Measurements from ENCODE around the gene PTPN6.

The PTPN6 gene

DNA sequence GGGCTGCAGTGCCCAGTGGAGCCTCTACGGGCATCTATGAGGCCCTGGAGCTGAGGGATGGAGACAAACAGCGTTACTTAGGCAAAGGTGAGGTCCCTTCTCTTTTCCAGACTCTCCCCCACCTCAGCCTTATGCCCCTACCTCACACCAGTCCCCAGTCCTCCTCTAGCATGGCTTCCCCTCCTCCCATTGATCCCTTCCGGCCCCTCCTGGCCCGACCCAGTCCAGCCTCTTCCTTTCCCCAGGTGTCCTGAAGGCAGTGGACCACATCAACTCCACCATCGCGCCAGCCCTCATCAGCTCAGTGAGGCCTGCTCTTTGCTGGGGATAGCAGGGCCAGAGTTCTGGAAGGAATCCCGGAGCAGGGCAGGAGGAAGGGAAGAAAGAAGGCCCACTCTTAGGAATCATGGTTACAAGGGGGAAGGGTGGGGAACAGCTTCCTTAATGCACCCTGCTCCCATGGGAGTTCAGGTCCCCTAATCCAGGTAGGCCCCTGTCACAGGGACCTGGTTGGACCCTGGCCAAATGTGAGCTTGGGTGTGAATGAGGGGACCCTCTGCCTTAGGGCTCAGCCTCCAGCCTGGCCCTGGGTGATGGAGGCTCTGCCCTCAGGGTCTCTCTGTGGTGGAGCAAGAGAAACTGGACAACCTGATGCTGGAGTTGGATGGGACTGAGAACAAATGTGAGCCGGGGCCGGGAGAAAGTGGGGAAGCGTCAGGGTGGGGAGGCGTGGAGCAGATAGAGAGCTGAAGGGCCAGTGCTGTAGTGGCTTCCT is 34.5 kb upstream of the PTPN6 start:
- no peaks in the 10 kb centered on the region for H3K9me3 ChIP-seq (ENCODE audit: control insufficient read depth, insufficient read depth, low read length)
- peak overlapping the region; percentile 2; the same call in 1 of the 2 replicates for H3K9ac ChIP-seq (ENCODE audit: low read depth, low read length)
- peaks cover 40% of the 10 kb centered on the region for H3K4me1 ChIP-seq (ENCODE audit: insufficient read depth, low read length)
- peaks cover 15% of the 10 kb centered on the region for H3K36me3 ChIP-seq (ENCODE audit: insufficient read depth, low read length)

DNA sequence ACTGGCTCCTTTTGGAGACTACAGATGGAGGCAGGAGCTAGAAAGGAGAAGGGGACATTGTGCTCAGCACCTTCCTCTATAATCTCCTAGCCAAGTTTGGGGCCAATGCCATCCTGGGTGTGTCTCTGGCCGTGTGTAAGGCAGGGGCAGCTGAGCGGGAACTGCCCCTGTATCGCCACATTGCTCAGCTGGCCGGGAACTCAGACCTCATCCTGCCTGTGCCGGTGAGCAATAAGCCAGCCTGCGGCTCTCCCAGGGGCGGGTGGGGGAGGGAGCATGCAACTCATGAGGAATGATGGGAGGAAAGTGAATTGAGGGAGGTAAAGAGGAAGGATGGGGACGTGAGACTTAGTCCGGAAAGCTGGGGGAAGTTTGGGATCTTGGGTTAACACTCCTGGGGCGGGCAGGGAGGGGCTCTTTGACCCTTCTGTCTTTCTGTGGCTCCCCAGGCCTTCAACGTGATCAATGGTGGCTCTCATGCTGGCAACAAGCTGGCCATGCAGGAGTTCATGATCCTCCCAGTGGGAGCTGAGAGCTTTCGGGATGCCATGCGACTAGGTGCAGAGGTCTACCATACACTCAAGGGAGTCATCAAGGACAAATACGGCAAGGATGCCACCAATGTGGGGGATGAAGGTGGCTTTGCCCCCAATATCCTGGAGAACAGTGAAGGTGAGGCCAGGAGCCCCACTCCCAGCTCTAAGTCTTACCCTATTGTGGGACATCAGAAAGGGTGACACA is 33.5 kb upstream of the PTPN6 start:
- H3K36me3 ChIP-seq (ENCODE audit: insufficient read depth, low read length) = peaks cover 15% of the 10 kb centered on the region
- H3K9ac ChIP-seq (ENCODE audit: low read depth, low read length) = no peak overlapping the region
- no peaks in the 10 kb centered on the region for H3K9me3 ChIP-seq (ENCODE audit: control insufficient read depth, insufficient read depth, low read length)
- H3K4me1 ChIP-seq (ENCODE audit: insufficient read depth, low read length) = peaks cover 36% of the 10 kb centered on the region; the same call in 1 of the 2 replicates

DNA sequence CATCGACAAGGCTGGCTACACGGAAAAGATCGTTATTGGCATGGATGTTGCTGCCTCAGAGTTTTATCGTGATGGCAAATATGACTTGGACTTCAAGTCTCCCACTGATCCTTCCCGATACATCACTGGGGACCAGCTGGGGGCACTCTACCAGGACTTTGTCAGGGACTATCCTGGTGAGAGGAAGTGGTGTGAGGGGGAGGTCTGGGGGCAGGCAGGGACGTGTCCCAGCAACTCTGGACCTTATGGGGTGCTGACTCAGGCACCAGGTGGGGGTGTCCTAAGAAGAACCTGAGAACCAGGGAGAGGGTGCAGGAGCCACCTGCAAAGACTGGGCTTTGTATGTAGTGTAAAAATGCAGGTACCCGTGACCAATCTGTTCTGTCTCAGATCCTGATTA is 31.6 kb upstream of the PTPN6 start:
- peaks cover 15% of the 10 kb centered on the region for H3K36me3 ChIP-seq (ENCODE audit: insufficient read depth, low read length)
- no peaks in the 10 kb centered on the region for H3K9me3 ChIP-seq (ENCODE audit: control insufficient read depth, insufficient read depth, low read length)
- H3K9ac ChIP-seq (ENCODE audit: low read depth, low read length) = no peak overlapping the region
- peaks cover 27% of the 10 kb centered on the region; the same call in 1 of the 2 replicates for H3K4me1 ChIP-seq (ENCODE audit: insufficient read depth, low read length)

DNA sequence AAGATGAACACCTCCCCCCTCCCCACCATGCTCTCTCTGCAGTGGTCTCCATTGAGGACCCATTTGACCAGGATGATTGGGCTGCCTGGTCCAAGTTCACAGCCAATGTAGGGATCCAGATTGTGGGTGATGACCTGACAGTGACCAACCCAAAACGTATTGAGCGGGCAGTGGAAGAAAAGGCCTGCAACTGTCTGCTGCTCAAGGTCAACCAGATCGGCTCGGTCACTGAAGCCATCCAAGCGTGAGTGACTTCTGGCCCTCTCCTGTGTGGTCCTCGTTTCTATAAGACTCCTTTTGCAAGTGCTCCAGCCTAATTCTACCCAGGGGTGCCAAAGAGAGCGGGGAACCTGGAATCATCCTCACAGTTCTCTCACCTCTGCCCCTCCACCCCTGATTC is 29.6 kb upstream of the PTPN6 start:
- H3K4me1 ChIP-seq (ENCODE audit: insufficient read depth, low read length) = peaks cover 29% of the 10 kb centered on the region; the same call in 1 of the 2 replicates
- H3K36me3 ChIP-seq (ENCODE audit: insufficient read depth, low read length) = peaks cover 15% of the 10 kb centered on the region
- H3K9me3 ChIP-seq (ENCODE audit: control insufficient read depth, insufficient read depth, low read length) = no peaks in the 10 kb centered on the region
- H3K9ac ChIP-seq (ENCODE audit: low read depth, low read length) = no peak overlapping the region

DNA sequence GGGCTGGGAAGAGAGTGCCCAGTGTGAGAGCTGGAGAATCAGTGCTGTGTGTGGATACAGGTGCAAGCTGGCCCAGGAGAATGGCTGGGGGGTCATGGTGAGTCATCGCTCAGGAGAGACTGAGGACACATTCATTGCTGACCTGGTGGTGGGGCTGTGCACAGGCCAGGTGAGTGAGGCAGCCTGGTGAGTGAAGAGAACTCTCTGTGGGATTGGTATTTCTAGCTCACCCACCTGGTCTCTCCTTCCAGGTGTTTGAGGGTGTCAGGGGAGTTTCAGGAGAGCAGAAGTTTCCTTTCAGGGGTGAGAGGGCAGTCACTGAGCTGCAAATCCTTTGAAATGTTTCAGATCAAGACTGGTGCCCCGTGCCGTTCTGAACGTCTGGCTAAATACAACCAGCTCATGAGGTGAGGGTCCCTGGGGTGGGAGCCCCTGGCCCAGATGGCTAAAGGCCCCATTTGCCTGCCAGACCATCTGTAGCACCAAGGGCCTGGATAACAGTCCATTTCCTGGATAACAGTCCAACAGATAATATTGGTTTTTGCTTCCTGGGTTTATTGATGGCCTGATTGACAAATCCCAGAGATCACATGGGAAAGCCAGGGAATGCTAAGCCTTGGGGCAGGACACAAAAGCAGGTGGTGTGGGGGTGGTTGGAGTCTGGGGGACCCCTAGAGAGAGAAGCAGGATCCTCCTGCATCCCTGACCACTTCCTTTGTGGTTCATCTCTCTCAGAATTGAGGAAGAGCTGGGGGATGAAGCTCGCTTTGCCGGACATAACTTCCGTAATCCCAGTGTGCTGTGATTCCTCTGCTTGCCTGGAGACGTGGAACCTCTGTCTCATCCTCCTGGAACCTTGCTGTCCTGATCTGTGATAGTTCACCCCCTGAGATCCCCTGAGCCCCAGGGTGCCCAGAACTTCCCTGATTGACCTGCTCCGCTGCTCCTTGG is 28.9 kb upstream of the PTPN6 start:
- Histone ChIP-seq H3K4me1 (ENCODE audit: insufficient read depth, low read length) (peaks cover 21% of the 10 kb centered on the region; the same call in 1 of the 2 replicates), H3K9ac (ENCODE audit: low read depth, low read length) (no peak overlapping the region), H3K36me3 (ENCODE audit: insufficient read depth, low read length) (peaks cover 12% of the 10 kb centered on the region), H3K9me3 (ENCODE audit: control insufficient read depth, insufficient read depth, low read length) (no peaks in the 10 kb centered on the region)

DNA sequence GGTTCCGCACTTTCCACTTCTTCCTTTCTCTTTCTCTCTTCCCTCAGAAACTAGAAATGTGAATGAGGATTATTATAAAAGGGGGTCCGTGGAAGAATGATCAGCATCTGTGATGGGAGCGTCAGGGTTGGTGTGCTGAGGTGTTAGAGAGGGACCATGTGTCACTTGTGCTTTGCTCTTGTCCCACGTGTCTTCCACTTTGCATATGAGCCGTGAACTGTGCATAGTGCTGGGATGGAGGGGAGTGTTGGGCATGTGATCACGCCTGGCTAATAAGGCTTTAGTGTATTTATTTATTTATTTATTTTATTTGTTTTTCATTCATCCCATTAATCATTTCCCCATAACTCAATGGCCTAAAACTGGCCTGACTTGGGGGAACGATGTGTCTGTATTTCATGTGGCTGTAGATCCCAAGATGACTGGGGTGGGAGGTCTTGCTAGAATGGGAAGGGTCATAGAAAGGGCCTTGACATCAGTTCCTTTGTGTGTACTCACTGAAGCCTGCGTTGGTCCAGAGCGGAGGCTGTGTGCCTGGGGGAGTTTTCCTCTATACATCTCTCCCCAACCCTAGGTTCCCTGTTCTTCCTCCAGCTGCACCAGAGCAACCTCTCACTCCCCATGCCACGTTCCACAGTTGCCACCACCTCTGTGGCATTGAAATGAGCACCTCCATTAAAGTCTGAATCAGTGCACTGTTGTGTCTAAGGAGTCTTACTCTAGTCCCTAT is 28.0 kb upstream of the PTPN6 start:
- Histone ChIP-seq H3K9ac (ENCODE audit: low read depth, low read length) (no peak overlapping the region), H3K4me1 (ENCODE audit: insufficient read depth, low read length) (peaks cover 19% of the 10 kb centered on the region; the same call in 1 of the 2 replicates), H3K36me3 (ENCODE audit: insufficient read depth, low read length) (0 out of 2 replicates have a peak, but pooled peaks cover 8% of the 10 kb centered on the region)

DNA sequence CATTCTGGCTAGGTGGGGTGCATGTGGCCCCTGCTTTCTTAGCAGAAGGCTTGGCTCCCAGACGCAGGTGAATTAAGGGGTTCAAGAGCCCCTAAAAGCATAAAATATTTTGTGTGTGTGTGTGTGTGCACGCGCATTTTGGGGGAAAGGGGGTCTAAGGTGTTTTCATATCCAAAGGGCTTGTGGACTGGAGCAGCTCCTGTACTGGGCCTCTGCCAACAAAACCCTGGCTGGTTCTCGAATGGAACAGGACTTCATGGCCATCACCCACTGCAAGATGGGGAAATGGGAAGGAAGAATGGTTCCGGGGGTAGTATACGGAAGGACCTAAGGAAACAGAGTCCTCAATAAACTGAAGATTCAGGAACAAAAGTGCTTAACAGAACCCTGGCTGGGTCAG is 27.3 kb upstream of the PTPN6 start:
- H3K9ac ChIP-seq (ENCODE audit: low read depth, low read length) = no peak overlapping the region
- no peaks in the 10 kb centered on the region for H3K9me3 ChIP-seq (ENCODE audit: control insufficient read depth, insufficient read depth, low read length)
- H3K36me3 ChIP-seq (ENCODE audit: insufficient read depth, low read length) = 0 out of 2 replicates have a peak, but pooled peaks cover 7% of the 10 kb centered on the region
- peaks cover 19% of the 10 kb centered on the region; the same call in 1 of the 2 replicates for H3K4me1 ChIP-seq (ENCODE audit: insufficient read depth, low read length)

More for the DNA sequence above, 28.0 kb upstream of the PTPN6 start:
- H3K9me3 ChIP-seq (ENCODE audit: control insufficient read depth, insufficient read depth, low read length) = no peaks in the 10 kb centered on the region

DNA sequence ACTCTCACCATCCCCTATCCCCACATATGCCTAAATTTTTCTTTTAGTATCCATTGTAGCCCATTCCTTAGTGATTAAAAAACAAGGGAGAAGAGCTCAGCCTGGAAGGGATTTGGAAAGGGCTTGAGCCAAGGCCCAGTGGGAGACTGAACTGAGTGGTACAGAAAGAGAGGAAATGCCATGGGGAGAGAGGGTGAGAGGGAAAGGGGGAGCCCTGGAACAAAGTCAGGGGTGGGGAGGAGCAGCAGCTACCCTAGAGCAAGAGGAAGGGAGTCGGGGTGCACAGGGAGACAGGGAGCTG is 26.0 kb upstream of the PTPN6 start:
- H3K9ac ChIP-seq (ENCODE audit: low read depth, low read length) = peak overlapping the region; percentile 74
- no peaks in the 10 kb centered on the region for H3K36me3 ChIP-seq (ENCODE audit: insufficient read depth, low read length)
- peaks cover 20% of the 10 kb centered on the region for H3K4me1 ChIP-seq (ENCODE audit: insufficient read depth, low read length)
- H3K9me3 ChIP-seq (ENCODE audit: control insufficient read depth, insufficient read depth, low read length) = no peaks in the 10 kb centered on the region

DNA sequence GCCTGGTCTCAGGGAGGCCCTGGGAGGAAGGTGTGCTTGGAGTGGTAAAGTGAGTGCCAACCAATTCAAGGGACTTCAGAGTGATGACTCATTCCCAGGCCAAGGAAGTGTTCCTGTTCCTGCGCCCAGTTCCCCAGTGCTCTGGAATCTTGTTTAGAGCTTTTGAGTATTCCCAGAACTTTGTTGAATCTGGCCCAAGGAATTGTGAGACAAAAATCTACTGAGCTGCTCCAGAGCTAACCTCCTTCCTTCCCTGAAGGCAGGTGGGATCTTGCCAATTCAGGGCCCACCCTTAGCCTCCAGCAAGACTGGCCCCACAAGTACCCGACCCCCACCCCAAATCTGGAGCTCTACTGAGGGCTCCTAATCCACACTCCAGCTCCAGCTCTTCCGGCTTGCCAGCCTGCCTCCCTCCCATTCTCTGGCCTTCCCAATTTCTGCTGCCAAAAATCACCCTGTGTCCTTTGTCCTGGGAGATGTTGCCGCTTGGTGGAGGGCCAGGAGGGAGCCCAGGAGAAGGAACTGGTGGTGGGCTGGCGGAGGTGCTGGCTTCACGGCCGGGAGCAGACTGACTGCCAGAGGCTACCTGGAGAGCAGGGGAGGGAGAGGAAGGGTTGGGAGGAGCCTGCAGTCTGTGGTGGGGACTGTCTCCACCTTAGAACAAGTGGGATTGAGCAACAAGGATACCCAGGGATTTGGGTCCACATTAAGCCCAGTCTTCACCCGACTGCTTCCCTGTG is 25.4 kb upstream of the PTPN6 start:
- H3K9me3 ChIP-seq (ENCODE audit: control insufficient read depth, insufficient read depth, low read length) = no peaks in the 10 kb centered on the region
- no peaks in the 10 kb centered on the region for H3K36me3 ChIP-seq (ENCODE audit: insufficient read depth, low read length)
- H3K4me1 ChIP-seq (ENCODE audit: insufficient read depth, low read length) = peaks cover 21% of the 10 kb centered on the region
- H3K9ac ChIP-seq (ENCODE audit: low read depth, low read length) = peak overlapping the region; percentile 74

DNA sequence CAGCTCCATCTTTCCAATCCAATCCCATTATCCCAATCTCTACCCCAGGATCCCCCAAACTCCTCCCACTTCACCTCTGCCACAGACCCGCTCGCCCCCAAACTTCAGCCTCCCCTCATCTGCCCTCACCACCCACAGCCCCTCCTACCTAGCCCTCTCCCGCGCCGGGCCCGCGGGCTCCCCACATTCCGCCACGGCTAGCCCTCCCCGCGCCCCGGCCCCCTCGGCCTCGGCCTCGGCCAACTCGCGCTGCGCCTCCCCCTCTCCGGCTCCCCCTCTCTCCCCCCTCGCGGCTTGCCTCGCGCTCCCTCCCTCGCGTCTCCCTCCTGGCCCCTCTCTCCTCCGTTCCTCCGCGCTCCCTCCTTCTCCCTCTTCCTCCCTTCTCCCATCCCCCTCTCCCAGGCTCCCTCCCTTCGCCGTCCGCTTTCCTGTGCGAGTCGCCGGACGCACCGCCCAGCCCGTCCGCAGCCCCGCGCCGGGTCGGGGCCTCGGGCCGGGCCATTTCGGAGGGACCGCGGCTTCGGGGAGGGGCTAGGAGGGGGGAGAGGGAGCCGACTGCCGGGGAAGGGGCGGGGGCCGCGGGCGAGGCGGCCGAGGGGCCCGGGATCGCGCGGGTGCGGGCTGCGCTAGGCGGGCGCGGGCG is 23.7 kb upstream of the PTPN6 start, which contains the start of gene ATN1:
Gene ATN1 (plus strand): TSS at position 581 of the 643 bp plus-strand sequence. CDS start 6,043 bp downstream, outside the sequence.
- peaks cover 4% of the 10 kb centered on the region for H3K36me3 ChIP-seq (ENCODE audit: insufficient read depth, low read length)
- no peaks in the 10 kb centered on the region for H3K9me3 ChIP-seq (ENCODE audit: control insufficient read depth, insufficient read depth, low read length)
- peak within 1 kb of the TSS; percentile 81 for H3K9ac ChIP-seq (ENCODE audit: low read depth, low read length)
- H3K4me1 ChIP-seq (ENCODE audit: insufficient read depth, low read length) = peaks cover 21% of the 10 kb centered on the region

DNA sequence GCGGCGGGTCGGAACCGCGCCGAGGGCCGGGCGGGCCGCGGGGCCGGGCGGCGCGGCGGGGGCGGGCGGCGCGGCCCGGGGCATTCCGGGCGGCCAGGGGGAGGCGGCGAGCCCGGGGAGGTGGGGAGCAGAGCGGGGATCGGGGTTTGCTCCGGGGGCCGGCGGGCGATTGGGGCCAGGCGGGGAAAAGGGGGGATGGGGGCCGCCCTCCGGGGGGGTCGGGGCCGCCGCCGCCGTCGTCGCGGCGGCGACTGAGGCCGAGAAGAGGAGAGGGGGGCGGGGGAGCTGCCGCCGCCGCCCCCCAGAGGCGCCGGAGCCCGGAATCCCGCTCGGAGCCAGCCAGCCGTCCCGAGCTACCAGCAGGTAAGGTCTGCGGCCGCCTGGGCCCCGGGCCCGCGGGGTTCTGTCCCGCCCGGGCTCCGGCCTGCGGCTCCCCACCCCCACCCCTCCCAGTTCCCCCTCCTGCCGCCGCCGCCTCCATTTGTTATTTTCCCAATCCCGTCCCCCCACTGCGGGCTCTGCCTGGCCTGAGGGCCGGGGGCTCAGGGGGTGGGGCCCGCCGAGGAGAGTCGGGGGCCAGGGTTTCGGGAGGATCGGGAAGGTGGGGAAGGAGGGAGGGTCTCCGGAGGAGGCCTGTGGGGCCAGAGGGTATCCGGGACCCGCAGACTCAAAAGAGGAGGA is 23.0 kb upstream of the PTPN6 start:
- Histone ChIP-seq H3K4me1 (ENCODE audit: insufficient read depth, low read length) (peaks cover 21% of the 10 kb centered on the region), H3K9me3 (ENCODE audit: control insufficient read depth, insufficient read depth, low read length) (no peaks in the 10 kb centered on the region), H3K9ac (ENCODE audit: low read depth, low read length) (peak overlapping the region; percentile 81)

DNA sequence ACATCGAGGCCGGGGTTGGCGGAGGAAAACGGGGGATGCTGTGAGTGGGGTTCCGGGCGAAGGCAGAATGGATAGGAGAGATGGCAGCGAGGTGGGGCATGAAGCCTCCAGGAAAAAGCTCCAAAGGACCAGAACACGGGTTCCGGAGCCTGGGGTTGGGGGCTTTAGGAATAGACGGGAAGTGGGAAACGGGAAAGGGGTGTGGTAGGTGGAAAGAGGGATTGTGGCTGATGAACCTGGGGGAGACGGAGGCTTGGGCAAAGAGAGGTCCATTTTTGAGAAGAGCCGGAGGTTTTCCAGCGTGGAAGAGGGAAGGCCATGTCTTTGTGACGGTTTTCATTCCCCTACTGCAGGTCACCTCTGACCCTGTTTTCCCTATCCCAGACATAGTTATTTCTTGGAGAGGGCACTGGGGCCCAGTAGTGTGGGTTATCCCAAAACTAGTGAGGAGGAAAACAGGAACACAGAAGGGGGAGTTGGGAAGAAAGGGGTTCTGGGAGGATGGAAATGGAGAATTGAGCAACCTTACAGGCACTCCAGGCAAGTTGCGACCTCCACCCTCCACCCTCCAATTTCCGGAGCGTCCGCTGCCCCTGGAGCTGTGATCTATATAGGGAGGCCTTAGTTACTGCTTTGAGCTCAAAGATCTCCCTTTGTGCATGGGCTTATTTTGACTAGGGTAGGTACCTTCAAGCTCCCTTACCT is 22.3 kb upstream of the PTPN6 start:
- Histone ChIP-seq H3K9ac (ENCODE audit: low read depth, low read length) (peak overlapping the region; percentile 81), H3K4me1 (ENCODE audit: insufficient read depth, low read length) (peaks cover 21% of the 10 kb centered on the region), H3K36me3 (ENCODE audit: insufficient read depth, low read length) (peaks cover 8% of the 10 kb centered on the region)

More for the DNA sequence above, 23.0 kb upstream of the PTPN6 start:
- H3K36me3 ChIP-seq (ENCODE audit: insufficient read depth, low read length) = peaks cover 4% of the 10 kb centered on the region

More for the DNA sequence above, 22.3 kb upstream of the PTPN6 start:
- no peaks in the 10 kb centered on the region for H3K9me3 ChIP-seq (ENCODE audit: control insufficient read depth, insufficient read depth, low read length)
